Measurements from ENCODE around the gene VSX1. TPM values are rescaled to one million over a fixed set of nuclear protein-coding genes. Genes with fewer than 3 reads are reported as not detected.

Gene VSX1
- total RNA-seq, 2 donors from 2014 or later: not detected

- no peak overlapping the region for H3K27ac ChIP-seq (ENCODE audit: low read depth, low read length)
- H3K9ac ChIP-seq (ENCODE audit: extremely low read depth, low read length, poor library complexity, severe bottlenecking): no peak overlapping the region
- peaks cover 65% of the 10 kb centered on the region for H3K27me3 Mint-ChIP-seq (ENCODE audit: insufficient read depth)
- no peak for DNase-seq
- H3K4me3 ChIP-seq (ENCODE audit: low read length): no peak overlapping the region
- H3K9me3 Mint-ChIP-seq: no peaks in the 10 kb centered on the region
- peaks cover 67% of the 10 kb centered on the region for H3K27me3 ChIP-seq (ENCODE audit: control insufficient read depth, insufficient read depth, low read length, poor library complexity, severe bottlenecking)
- no peak for TF ChIP-seq CTCF (conservative IDR thresholded peaks at IDR 0.05)
- no peak overlapping the region for H3K4me3 Mint-ChIP-seq
- H3K4me1 Mint-ChIP-seq: peaks cover 2% of the 10 kb centered on the region
- H3K4me1 ChIP-seq (ENCODE audit: control insufficient read depth, insufficient read depth, low read length): no peaks in the 10 kb centered on the region
- no peak overlapping the region for H3K27ac Mint-ChIP-seq
- no peaks in the 10 kb centered on the region for H3K36me3 ChIP-seq (ENCODE audit: control insufficient read depth, insufficient read depth, low read length)
- no peaks in the 10 kb centered on the region for H3K9me3 ChIP-seq (ENCODE audit: control insufficient read depth, low read length)
- H3K36me3 Mint-ChIP-seq (ENCODE audit: low read depth): no peaks in the 10 kb centered on the region
These were observed 7.2 kb upstream of the VSX1 start for GRCh38 chr20:25089096-25089495.

- Histone ChIP-seq H3K27ac (ENCODE audit: low read depth, low read length) (no peak overlapping the region), H3K36me3 (ENCODE audit: control insufficient read depth, insufficient read depth, low read length) (no peaks in the 10 kb centered on the region), H3K4me3 (ENCODE audit: low read length) (no peak overlapping the region), H3K9ac (ENCODE audit: extremely low read depth, low read length, poor library complexity, severe bottlenecking) (no peak overlapping the region), H3K4me1 (ENCODE audit: control insufficient read depth, insufficient read depth, low read length) (no peaks in the 10 kb centered on the region), H3K9me3 (ENCODE audit: control insufficient read depth, low read length) (no peaks in the 10 kb centered on the region), H3K27me3 (ENCODE audit: control insufficient read depth, insufficient read depth, low read length, poor library complexity, severe bottlenecking) (peaks cover 76% of the 10 kb centered on the region)
- no peak for DNase-seq
- TF ChIP-seq CTCF (conservative IDR thresholded peaks at IDR 0.05): no peak
- peaks cover 6% of the 10 kb centered on the region for H3K4me1 Mint-ChIP-seq
- H3K9me3 Mint-ChIP-seq: no peaks in the 10 kb centered on the region
- no peaks in the 10 kb centered on the region for H3K36me3 Mint-ChIP-seq (ENCODE audit: low read depth)
- WGBS, 2 experiments (ENCODE audit: insufficient coverage in 1 of 2, insufficient read length in 1 of 2): 82 to 100% methylated on average over 1 to 5 of the region's 6 CpGs
- H3K4me3 Mint-ChIP-seq: no peak overlapping the region
- H3K27me3 Mint-ChIP-seq (ENCODE audit: insufficient read depth): peaks cover 74% of the 10 kb centered on the region
- no peak overlapping the region for H3K27ac Mint-ChIP-seq
These were observed 6.3 kb upstream of the VSX1 start for GRCh38 chr20:25088267-25088666.

GRCh38 chr20:25087186-25087929 lies 5.4 kb upstream of the VSX1 start:
- peaks cover 8% of the 10 kb centered on the region for H3K4me1 Mint-ChIP-seq
- no peaks in the 10 kb centered on the region for H3K36me3 Mint-ChIP-seq (ENCODE audit: low read depth)
- H3K9ac ChIP-seq (ENCODE audit: extremely low read depth, low read length, poor library complexity, severe bottlenecking): no peak overlapping the region
- peaks cover 85% of the 10 kb centered on the region for H3K27me3 ChIP-seq (ENCODE audit: control insufficient read depth, insufficient read depth, low read length, poor library complexity, severe bottlenecking)
- TF ChIP-seq CTCF (conservative IDR thresholded peaks at IDR 0.05): no peak
- H3K4me3 Mint-ChIP-seq: no peak overlapping the region
- no peak overlapping the region for H3K27ac Mint-ChIP-seq
- H3K9me3 Mint-ChIP-seq: no peaks in the 10 kb centered on the region
- no peak overlapping the region for H3K4me3 ChIP-seq (ENCODE audit: low read length)
- WGBS, 2 experiments (ENCODE audit: insufficient coverage in 1 of 2, insufficient read length in 1 of 2): 89 to 100% methylated on average over 2 to 4 of the region's 4 CpGs
- no peak for DNase-seq
- H3K9me3 ChIP-seq (ENCODE audit: control insufficient read depth, low read length): no peaks in the 10 kb centered on the region
- H3K36me3 ChIP-seq (ENCODE audit: control insufficient read depth, insufficient read depth, low read length): no peaks in the 10 kb centered on the region
- H3K4me1 ChIP-seq (ENCODE audit: control insufficient read depth, insufficient read depth, low read length): no peaks in the 10 kb centered on the region
- H3K27me3 Mint-ChIP-seq (ENCODE audit: insufficient read depth): peaks cover 83% of the 10 kb centered on the region
- H3K27ac ChIP-seq (ENCODE audit: low read depth, low read length): no peak overlapping the region

Data from endodermal cell (in vitro differentiated cells).